Gastrocnemius medialis (tissue), 4 donors: ENCODE results near the gene ANKRD50.

ENCODE experiments used
- POLR2A ChIP-seq, 2 donors: fragments of 450-650 bp; IDR thresholded peaks; one replicate each; pipeline ENCODE4 v1.6.1; 2017; ENCODE audit warnings: antibody characterized with exemption in 2 of 2, mild to moderate bottlenecking in 2 of 2, moderate library complexity in 2 of 2
- TF ChIP-seq, protein P1 (sequence below), 5 experiments: fragments of 450-650 bp in 3 of 5; fragments of 200-600 bp in 2 of 5; sonication (generic) in 2 of 5; IDR thresholded peaks in 4 of 5; conservative IDR thresholded peaks in 1 of 5; 1 replicate in 4 of 5; 2 replicates in 1 of 5; pipeline ENCODE4 v1.5.1; 2016 to 2019; ENCODE audit warnings: antibody characterized with exemption in 5 of 5, mild to moderate bottlenecking in 3 of 5, moderate library complexity in 3 of 5

- TF ChIP-seq, protein P1, sequence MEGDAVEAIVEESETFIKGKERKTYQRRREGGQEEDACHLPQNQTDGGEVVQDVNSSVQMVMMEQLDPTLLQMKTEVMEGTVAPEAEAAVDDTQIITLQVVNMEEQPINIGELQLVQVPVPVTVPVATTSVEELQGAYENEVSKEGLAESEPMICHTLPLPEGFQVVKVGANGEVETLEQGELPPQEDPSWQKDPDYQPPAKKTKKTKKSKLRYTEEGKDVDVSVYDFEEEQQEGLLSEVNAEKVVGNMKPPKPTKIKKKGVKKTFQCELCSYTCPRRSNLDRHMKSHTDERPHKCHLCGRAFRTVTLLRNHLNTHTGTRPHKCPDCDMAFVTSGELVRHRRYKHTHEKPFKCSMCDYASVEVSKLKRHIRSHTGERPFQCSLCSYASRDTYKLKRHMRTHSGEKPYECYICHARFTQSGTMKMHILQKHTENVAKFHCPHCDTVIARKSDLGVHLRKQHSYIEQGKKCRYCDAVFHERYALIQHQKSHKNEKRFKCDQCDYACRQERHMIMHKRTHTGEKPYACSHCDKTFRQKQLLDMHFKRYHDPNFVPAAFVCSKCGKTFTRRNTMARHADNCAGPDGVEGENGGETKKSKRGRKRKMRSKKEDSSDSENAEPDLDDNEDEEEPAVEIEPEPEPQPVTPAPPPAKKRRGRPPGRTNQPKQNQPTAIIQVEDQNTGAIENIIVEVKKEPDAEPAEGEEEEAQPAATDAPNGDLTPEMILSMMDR (IDR thresholded peaks at IDR 0.05 in 4 of 5, conservative IDR thresholded peaks at IDR 0.05 in 1 of 5) = no peak
- TF ChIP-seq POLR2A (IDR thresholded peaks at IDR 0.05) = no peak
These were observed 31.2 kb upstream of the ANKRD50 start for GRCh38 chr4:124743711-124744110.
